AG08396 (cell line): ENCODE data around the gene SMIM32.

Experiments
- DNase-seq: peaks from one replicate; pipeline ENCODE4 v3.0.0; 2012; ENCODE audit warnings: low spot score, mixed read lengths

The SMIM32 gene

DNA sequence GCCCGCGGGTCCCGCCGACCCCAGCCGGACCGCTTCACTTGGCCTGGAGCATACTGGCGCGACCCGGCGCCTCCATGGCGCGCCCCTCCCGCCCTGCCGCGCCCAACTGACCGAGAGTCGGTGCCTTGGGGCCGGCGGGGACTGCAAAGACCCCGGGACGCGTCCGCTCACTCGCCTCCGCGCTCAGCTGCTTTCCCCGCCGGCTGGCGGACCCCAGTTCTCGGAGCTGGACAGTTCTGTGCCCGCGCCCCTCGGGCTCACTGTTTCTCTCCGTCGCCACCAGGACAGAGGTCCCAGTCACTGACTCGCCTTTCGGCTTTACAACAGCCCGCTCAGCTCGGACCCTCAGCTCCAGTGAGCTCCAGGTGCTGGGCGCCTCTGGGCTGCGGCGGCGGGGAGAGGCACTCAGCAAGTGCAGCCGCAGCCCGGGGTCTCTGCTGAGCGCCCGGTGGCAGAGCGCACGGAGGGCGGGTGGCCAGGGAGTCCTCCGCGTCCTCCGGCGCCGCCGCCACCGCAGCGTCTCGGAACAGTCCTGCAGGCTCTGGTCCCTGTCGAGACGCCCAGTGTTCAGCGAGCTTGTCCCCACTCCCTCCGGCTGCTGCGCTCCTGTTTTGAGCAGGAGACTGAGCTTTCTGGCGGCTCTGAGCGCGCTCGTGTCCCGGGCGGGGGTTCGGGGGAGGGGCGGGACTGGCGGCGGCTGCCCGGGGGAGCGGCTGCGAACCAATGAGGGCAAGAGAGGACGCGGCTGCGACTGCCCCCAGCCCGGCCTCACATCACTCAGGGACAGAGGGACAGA lies at the start of gene SMIM32:
TSS of gene SMIM32 (minus strand) at position 637 of the 796 bp plus-strand sequence. CDS start 638 bp downstream, outside the sequence.
- peak; percentile 38 for DNase-seq

DNA sequence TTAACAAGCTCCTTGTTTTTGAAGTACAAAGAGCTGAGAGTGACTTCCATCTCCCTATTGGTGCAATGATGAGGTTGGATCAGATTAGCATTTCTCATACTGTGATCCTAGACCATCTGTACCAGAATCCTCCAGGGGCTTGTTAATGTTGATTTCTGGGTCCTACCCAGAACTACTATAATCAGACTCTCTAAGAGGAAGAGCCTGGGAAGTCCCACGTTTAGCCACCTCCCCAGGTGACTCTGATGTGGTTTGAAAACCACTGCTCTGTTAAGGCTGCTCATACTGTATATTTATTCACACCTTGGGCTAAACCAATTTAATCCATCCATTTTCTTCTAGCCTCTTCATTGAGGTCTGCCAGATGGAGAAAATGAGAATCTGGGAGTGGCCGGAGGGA lies 49.6 kb upstream of the SMIM32 start:
- no peak for DNase-seq

DNA sequence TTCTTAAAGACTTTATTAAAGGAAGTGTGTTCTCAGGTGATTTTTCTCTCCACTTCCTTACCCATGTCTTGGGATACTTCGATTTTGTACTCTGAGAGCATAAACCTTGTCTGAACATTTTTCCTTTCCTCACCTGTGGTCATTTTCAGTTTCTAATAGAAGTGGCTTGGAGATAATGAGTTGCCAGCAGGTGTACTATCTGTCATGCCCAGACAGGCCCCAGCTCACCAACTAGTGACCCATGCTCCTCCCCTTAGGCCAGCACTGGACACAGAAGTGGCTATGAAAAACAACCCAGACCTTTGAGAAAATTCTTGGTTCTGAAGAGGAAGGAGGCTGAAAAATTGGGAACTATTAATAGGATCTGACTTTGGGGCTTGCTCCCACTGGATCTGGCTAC lies 49.2 kb upstream of the SMIM32 start:
- no peak for DNase-seq

DNA sequence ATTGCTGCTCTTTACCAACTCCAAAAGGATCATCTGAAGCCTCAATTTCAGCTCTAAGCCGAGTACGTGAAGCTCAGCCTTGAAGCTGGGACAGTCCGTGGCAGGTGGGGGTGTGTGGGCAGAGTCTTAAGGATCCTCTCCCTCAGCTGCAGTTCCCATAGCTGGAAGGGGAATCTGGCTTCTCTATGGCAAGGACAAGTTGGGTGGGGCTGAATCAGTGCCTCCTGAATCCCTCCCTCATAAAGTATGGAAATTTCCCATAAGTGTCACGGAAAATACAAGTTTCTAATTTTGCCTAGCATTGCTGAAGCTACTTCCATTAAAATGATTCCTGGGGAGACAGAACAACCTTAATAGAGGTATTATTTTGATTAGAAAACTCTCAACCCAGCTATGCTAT lies 47.9 kb upstream of the SMIM32 start:
- DNase-seq: no peak

- no peak for DNase-seq
These were observed 43.6 kb upstream of the SMIM32 start for GRCh38 chr5:136236479-136237083.

- no peak for DNase-seq
These were observed 42.4 kb upstream of the SMIM32 start for GRCh38 chr5:136235321-136235720.

GRCh38 chr5:136232316-136232715 lies 39.4 kb upstream of the SMIM32 start:
- no peak for DNase-seq

- no peak for DNase-seq
These were observed 37.2 kb upstream of the SMIM32 start for GRCh38 chr5:136230176-136230575.

- no peak for DNase-seq
These were observed 35.3 kb upstream of the SMIM32 start for GRCh38 chr5:136228136-136228757.

DNA sequence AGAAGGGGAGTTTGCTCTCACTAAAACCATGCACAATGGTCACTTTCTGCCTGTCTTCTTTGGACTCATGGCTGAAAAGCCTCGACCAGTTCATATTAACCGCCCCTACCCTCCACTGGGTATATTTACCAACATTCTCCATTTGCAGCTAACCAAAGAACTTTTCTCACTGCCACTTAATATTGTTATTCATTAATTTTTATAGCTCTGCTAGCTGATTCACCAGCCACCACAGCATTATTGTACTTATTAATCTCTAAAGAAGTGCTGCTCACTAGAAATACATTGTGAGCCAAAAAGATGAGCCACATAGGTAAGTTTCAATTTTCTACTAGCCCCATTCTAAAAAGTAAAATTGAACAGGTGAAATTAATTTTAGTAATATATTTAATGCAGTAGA lies 33.4 kb upstream of the SMIM32 start:
- DNase-seq: no peak

DNA sequence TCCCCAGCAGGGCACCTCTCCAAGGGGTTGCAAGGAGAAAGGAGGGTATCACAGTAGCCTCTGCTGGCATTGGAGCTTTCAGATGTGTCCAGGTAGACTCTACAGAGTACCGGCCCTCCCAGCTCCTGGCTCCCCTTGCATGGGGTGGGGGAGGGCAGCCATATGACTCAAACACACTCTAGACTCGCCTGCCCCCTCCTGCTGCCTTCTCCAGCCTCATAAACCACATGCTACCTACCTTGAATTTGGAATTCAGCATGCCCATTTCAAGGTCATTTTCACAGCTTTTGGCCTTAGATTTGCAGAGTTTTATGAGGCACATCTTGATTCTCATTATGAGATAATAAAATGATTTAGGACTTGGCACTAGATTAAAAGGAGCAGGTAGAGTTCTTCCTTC lies 32.8 kb upstream of the SMIM32 start:
- no peak for DNase-seq

GRCh38 chr5:136222580-136223235 lies 29.7 kb upstream of the SMIM32 start:
- DNase-seq: no peak

DNA sequence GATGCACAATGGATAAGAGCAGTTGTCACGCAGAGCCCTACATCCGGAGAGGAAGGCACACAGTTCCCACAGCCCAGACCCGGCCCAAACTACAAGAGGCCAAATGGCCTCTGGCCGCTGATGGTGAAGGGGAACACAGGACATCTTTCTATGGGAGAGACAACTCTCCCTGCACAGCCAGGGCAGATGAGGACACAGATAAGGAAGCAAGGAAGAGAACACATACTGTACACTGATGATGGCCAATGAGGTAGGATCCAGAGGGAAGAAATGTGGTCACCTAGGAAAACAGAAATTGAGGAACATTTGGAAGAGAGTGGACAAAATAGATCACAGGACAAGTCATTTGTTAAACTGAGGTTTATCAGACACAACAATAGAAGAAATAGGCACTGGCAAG lies 28.4 kb upstream of the SMIM32 start:
- DNase-seq: no peak

GRCh38 chr5:136216230-136216629 lies 23.3 kb upstream of the SMIM32 start:
- no peak for DNase-seq

DNA sequence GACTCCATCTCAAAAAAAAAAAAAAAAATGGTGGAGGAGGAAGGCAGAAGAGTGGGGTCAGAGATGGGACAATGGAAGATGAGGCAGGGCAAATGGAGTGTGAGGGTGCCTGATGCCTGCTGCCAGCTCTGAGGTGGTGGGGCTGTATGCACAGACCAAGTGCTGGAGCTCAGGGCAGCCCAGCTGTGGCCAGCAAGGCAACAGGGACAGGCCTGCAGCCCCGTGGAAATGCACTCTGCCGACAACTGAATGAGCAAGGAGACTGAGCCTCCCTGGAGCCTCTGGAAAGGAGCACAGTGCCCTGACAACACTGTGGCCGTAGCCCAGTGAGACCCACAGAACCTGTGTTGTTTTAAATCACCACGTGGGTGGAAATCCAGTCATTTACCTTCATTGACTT lies 22.9 kb upstream of the SMIM32 start:
- no peak for DNase-seq

- DNase-seq: no peak
These were observed 21.0 kb upstream of the SMIM32 start for GRCh38 chr5:136213919-136214493.

DNA sequence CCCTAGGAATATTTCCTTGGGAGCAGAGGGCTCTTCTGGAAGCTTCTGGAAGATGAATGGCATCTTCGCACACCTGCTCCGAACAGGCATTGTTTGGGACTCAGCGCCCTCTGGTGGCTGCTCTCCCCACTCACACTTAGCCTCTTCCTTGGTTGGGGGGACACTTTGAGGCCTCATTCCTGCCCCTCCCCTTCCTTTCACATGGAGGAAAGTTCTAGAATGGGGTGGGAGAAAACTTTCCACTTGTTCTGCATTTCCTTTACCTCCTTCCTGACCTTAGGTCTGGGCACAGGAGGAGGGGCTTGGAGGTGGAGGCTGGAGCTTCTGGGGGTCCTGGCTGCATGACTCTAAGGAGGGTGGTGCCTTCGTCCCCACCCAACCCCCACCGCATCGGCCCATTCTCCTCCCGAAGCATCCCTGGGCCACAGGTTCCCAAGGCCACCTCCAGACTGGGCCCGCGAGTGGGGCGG lies 19.3 kb upstream of the SMIM32 start:
- peak; percentile 73 for DNase-seq

- DNase-seq: no peak
These were observed 18.5 kb upstream of the SMIM32 start for GRCh38 chr5:136211282-136212040.

- no peak for DNase-seq
These were observed 17.3 kb upstream of the SMIM32 start for GRCh38 chr5:136210259-136210658.

DNA sequence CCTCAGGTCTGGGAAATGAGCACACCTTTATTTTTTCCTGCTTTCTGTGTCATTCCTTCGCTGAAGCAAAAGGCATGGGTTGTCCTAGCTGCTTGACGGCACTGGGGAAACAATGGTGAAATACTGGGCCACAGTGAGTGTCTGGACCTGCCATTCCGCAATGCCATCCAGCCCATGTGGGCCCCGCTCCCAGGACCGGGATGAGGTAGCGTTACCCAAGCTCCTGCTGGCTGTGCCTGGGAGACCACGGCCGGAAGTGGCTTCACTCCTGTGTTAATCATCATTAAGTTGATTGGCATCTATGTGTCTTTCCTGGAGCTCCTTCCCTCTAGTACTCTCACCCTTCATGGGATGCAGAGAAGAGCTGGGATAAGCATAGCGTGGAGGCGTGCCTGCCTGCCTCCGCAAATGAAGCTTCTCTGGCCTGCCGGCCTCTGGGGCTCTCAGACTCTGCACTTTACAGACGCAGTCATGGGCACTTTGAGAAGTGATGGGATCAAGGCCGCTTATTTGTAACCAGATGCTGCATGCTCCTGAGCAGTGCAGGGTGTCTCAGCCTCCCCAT lies 16.5 kb upstream of the SMIM32 start:
- DNase-seq: no peak

DNA sequence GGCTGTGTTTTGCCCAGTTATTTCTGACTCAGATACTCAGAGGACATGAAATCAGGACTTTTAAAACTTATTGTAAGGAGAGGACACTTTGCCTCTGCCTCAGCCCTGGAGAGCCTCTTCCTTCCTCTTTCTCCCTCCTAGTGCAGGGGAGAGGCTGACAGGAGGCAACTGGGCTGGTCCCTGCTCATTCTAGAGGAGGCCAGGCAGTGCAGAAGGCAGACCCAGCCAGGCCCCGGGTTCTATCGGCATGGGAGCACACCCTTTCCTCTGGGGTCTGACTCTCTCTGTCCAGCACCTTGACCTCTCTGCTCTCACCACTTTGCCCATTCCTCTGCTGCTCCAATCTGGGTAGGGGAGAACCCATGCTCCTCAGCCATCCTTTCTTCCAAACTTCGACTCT lies 16.0 kb upstream of the SMIM32 start:
- DNase-seq: no peak
